CD4-positive, alpha-beta T cell treated with Interleukin-4 for 4 hours (primary cell): ENCODE measurements around the gene LIM2.

Source experiments
- DNase-seq: peaks from one replicate; pipeline ENCODE4 v3.0.0-alpha.2; 2020

The LIM2 gene

DNA sequence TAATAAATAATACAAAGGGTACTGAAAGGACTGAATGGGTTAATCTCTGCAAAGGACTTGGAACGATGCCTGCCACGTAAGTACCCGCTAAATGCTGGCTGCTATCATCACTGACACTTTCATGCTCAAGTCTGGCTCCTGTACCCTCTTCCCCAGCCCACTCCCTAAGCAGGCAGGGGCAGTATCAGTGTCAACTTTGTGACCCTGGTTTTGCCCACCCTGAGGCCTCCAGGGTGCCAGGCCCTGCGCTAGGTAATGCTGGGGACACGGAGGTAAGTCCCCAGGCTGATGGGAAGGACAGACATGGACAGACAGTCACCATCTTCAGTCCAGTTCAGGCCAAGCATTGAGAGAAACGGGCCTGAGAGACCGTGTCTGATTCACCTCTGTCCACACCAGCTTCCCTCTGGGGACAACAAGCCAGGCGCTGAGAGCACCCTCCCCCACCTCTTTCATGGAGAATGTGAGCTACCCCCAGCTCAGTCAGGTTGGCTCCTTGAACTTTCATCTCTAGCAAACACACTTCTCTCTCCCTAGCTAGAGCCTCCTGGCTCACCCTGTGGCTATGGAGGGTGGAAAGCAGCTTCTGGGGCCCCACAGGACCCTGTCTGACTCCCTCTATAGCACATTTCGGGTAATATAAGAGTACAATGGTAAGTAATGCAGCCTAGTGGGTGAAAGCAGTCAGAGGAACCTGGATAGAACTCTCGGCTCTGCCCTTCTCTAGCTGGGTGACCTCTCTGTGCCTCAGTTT lies 22.4 kb downstream of the LIM2 start:
- DNase-seq, result no peak

- DNase-seq, result no peak
These were observed 23.3 kb downstream of the LIM2 start for GRCh38 chr19:51364200-51365106.

DNA sequence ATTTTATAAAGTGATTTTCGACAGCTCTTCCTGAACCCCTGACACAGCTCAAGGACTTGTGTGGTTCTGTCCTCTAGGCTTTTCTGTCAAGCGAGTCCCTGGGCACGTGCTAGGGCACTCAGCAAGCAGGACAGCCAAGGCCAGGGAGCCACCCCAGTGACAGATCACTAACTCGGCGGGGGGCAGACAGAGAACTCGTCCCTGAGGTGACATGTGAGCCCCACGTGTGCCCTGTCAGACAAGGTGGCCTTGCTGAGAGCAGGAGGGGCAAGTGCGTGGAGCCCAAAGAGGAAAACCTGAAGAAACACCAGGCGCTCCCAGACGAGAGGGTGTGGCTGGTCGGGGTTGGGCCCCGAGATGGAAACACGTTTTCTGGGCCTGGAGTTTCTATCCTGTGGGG lies 26.5 kb downstream of the LIM2 start:
- DNase-seq, result no peak

- no peak for DNase-seq
These were observed 28.5 kb downstream of the LIM2 start for GRCh38 chr19:51359294-51359693.

DNA sequence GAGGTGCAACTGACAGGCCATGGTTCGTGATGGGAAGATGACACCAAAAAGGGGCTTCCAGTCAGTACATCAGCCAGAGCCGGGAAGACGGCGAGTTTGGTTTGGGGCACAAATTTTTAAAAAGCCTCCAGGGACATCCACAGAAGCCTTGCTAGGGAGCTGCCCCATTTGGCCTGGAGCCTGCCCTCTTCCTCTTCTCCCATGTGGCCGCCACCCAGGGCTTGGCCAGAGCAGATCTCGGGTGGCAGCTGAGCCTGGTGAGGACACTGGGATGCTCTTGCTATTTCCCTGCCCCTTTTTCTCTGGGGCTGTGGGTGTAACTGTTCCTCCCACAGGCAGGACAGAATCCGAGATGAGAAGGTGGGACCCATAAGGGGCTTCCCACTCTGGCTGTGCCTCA lies 29.8 kb downstream of the LIM2 start:
- DNase-seq, result no peak

GRCh38 chr19:51356159-51356801 lies 31.5 kb downstream of the LIM2 start:
- no peak for DNase-seq

- DNase-seq, result no peak
These were observed 33.0 kb downstream of the LIM2 start for GRCh38 chr19:51354742-51355148.

DNA sequence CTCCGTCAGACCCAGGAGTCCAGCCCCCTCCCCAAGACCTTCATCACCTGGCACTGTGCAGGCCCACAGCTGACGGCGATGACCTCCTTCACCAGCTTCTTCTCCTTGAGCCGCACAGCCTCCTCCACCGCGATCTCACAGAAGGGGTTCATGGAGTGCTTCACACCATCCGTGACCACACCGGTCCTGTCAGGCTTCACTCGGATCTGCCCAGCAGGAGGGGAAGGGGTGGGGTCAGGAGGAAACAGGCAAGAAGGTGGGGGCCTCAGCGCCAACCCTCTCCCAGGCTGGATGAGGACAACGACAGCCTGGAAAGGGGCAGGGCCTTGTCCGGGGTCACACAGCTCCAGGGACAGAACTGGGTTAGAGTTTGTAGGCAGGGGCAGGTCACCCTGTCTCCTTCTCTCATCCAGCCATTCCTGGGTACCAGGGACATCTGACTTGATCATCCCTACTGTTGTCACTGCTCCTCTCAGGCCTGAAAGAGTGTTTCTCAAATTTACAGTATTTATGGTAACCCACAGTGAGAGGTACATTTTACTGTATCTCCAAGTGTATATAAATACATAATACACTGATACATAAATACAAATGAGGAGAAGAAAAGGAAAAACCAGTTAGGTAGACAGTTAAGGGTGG lies 33.6 kb downstream of the LIM2 start:
- no peak for DNase-seq

DNA sequence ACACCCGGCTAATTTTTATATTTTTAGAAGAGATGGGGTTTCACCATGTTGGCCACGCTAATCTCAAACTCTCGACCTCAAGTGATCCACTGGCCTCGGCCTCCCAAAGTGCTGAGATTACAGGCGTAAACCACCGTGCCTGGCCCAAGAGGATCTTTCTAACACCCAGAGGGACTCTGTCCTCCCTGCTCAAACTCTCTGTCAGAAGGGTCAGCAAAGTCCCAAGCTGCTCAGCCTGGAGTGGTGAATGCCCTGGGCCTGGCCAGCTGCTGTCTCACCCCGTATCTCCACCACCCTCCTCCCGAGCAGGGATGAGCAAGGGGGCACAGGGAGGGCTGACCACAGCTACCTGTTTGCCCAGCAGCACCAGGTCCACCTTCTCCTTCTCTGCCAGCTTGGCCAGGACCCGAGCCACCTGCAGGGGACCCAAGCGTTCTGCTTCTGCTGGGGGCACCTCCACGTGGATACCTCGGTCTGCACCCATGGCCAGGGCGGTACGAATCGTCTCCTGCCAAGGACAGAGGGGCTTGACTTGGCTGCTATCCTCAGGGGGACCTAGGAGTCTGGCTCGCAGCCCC lies 34.9 kb downstream of the LIM2 start:
- no peak for DNase-seq

DNA sequence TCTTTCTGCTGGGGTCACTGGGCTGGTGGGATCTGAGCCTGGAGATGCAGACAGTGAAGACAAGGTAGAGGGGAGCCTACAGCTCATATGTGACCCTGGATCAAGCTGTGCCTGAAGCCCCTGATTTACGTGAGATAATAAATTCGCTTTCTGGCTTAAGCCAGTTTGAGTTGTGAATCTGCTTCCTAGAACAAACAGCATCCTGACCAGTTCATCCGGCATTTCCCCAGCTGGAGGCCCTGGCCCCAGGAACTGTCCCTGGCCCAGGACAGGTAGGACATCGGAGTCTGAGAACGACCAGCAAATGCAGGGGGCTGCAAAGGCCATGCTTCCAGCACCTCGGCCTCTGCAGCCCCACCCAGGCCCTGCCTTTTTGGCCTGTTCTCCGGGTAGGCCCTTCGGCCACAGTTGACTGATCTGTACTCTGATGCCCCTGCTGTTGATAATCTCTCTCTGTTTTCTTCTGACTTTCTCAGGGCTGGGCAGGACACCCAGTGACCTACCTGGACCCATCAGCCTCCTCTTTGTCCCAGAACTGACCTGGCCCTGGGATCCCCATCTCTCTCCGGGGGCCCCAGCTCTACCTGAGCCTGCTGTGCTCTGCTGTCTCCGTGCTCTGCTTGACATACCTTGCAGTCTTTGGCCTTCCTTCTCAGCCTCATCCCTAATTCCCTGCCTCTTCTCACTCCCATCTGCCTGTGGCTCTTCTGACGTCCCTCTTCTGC lies 36.3 kb downstream of the LIM2 start:
- no peak for DNase-seq

DNA sequence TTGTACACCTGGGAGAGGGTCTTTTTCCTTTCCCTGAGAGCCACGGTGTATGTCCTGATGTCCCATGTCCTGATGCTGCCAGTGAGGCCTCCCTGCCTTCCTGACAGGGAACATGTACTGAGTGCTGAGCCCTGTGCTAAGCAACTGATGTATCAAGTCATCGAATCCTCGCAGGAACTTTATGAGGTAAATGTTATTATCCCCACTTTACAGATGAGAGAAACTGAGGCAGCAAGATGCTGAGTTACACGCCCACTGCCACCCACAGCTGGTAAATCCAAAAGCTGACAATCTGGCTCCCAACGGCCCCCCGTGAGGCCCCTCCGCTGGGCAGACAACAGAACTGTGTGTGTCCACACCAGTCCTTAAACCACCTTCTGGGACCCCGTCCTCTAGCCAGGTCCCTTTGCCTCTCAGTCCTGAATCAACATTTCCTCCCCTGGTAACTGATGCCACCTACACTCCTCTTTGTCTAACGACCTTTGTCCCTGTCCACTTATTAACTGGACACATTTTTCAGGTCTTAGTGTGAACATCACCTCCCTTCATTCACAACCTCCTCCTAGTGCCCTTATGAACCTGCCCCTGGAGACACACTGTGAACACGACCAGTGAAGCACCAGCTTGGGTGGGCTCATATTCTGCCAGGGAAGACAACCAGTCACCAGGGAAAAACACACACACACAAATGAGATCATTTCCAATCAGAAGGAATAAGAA lies 40.4 kb downstream of the LIM2 start:
- no peak for DNase-seq

GRCh38 chr19:51346742-51347141 lies 41.0 kb downstream of the LIM2 start:
- no peak for DNase-seq

- no peak for DNase-seq
These were observed 42.6 kb downstream of the LIM2 start for GRCh38 chr19:51345076-51345620.

DNA sequence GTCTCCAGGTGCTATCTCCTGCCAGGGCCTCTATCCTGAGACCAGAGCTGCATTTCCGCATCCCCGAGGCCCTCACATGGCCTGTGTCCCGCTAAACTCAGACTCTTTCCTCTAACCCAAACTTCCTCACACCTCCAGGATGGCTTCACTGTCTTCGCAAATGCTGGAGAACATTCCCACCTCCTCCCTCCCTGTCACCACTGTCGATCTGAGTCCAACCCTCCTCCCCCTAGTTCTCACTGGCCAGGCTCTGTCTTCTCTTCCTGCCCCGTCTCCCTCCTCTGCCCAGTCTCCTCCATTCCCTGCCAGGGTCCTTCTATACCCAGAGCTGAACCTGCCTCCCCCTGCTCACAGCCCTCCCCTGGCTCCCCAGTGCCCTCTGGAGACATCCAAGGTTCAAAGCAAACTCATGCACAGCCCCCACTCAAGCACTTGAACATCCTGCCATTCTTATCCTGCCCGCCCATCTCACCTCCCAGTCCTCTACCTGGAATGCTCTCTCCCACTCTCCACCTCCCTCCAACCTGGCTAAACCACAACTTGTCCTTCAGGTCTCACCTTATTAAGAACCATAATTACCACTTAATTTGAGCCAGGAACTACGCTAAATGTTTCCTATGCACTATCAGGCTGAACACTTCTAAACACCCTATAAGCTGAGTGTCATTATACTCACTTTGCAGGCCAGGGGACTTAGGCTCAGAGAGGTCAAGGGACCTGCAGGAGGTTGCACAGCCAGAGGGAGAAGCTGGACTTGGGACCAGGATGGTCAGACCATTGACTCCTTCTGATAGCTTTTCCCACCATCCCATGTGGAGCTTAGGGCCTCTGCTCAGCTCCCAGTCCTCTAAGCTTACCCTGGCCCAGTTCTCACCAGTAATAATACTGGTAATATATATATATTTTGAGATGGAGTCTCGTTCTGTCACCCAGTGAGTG lies 44.9 kb downstream of the LIM2 start:
- DNase-seq, result no peak

DNA sequence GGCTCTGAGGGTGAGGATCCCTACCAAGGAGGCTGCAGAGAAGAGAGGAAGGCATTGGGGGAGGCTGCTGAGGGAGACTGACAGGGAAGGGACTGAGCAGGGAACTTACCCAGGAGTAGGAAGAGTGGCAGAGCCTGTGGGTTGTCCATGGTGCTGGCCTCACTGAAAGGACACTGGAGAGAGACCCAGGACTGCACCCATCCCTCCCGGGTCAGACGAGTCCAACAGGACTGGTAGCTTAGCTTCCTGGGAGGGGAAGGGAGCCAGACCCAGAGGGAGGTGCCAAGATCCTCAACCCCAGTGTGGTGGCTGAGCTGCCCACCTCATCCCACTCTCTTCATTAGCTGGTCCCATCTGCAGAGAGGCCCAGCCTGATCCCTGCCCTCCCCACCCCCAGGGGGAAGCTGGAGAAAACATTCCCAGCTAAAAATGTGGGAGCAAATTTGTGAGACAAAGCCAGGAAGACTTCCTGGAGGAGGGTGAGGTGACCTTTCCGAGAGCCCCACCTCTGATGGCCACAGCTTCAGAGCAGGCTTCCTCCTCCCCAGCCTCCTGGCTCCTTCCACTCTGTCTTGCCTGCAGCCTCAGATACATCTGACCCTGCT lies 45.7 kb downstream of the LIM2 start, which contains the start of gene VSIG10L:
Gene VSIG10L (minus strand): TSS at position 164 of the 605 bp plus-strand sequence. CDS start 15 bp downstream, at position 149.
- no peak for DNase-seq

DNA sequence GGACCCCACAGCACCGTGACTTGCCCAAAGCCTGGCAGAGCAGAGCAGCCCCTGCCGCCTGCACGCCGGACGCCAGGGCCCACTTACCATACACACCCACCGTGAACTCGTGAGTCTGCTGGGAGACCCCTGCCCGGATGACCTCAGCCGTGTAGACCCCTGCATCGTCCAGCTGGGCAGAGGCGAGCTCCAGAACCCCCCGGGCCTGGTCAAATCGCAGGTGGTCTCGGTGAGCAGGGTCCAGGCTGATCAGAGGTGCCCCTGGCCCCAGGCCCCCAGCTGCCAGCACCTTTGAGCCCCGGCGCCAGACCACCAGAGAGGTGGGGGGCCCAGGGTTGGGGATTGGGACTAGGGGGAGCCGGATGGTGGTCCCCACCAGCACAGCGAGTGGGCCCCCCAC lies 46.7 kb downstream of the LIM2 start:
- no peak for DNase-seq

- peak; percentile 88 for DNase-seq
These were observed 47.8 kb downstream of the LIM2 start for GRCh38 chr19:51339687-51340656.

DNA sequence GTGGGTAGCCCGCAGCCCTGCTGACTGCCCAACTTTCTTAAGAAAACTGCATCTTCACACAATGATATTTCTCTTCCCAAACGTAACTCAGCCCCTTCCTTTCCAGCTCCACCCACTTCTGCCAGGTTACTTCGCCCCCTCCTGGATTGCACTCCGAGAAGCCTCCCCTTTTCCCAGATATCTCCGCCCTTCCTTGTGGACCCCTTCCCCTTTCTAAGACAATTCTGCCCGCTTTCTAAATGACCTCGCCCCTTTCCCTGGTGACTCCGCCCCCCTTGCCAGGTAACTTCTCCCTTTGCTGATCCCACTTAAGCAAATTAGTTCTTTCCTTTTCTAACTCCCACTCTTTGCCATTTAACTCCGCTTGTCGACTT lies 48.5 kb downstream of the LIM2 start:
- no peak for DNase-seq
